CD14-positive monocyte (primary cell): ENCODE data around the gene KCTD18. TPM values are rescaled to one million over a fixed set of nuclear protein-coding genes. Genes with fewer than 3 reads are reported as not detected.
A peak's percentile ranks its signal among the peaks of the same experiment; 100 is the strongest.

Experiments used
- DNase-seq, 3 donors: peaks; one replicate each; pipeline ENCODE4 v3.0.0-alpha.2; 2011 to 2022
- H2AFZ ChIP-seq: 2 replicates; pipeline ENCODE4 v1.6.0; 2012; ENCODE audit warnings: mild to moderate bottlenecking, low read depth, low read length, inconsistent platforms; ENCODE audit not compliant: insufficient read depth, poor library complexity, severe bottlenecking
- H3K27ac ChIP-seq, 2 donors: 1 replicate in 1 of 2; 2 replicates in 1 of 2; pipeline ENCODE4 v1.5.1; 2012 to 2013; ENCODE audit warnings: low read length in 2 of 2, control low read depth in 1 of 2, inconsistent platforms in 1 of 2, low read depth in 1 of 2, mild to moderate bottlenecking in 1 of 2
- H3K27me3 ChIP-seq, 2 donors: one replicate each; pipeline versions ENCODE4 v1.6.0 to v1.6.1; 2011 to 2013; ENCODE audit warnings: low read length in 2 of 2; ENCODE audit not compliant: control insufficient read depth in 2 of 2, insufficient read depth in 2 of 2
- H3K36me3 ChIP-seq, 2 donors: replicated peaks in 1 of 2; 1 replicate in 1 of 2; 2 replicates in 1 of 2; pipeline versions ENCODE4 v1.5.1 to v1.6.1; 2012 to 2013; ENCODE audit warnings: low read length in 2 of 2, control low read depth in 1 of 2, inconsistent platforms in 1 of 2, mild to moderate bottlenecking in 1 of 2; ENCODE audit not compliant: insufficient read depth in 2 of 2, control insufficient read depth in 1 of 2
- H3K4me1 ChIP-seq, 2 donors: 1 replicate in 1 of 2; 2 replicates in 1 of 2; pipeline versions ENCODE4 v1.5.1 to v1.6.1; 2012 to 2013; ENCODE audit warnings: low read length in 2 of 2, control low read depth in 1 of 2, inconsistent platforms in 1 of 2, mild to moderate bottlenecking in 1 of 2, moderate library complexity in 1 of 2; ENCODE audit not compliant: insufficient read depth in 2 of 2, control insufficient read depth in 1 of 2
- H3K4me2 ChIP-seq: replicated peaks from 2 replicates; pipeline ENCODE3; 2012; ENCODE audit warnings: low read length, moderate library complexity, mild to moderate bottlenecking; ENCODE audit not compliant: poor library complexity, severe bottlenecking; ENCODE audit errors: extremely low read depth
- H3K4me3 ChIP-seq, 3 experiments: fragments of 200-600 bp in 1 of 3; sonication (generic) in 1 of 3; replicated peaks in 1 of 3; 1 replicate in 2 of 3; 2 replicates in 1 of 3; pipeline ENCODE4 v1.5.1; 2011 to 2013; ENCODE audit warnings: low read length in 3 of 3, mild to moderate bottlenecking in 3 of 3, control low read depth in 2 of 3, low read depth in 2 of 3, inconsistent platforms in 1 of 3, moderate library complexity in 1 of 3
- H3K79me2 ChIP-seq: 2 replicates; pipeline ENCODE4 v1.6.0; 2012; ENCODE audit warnings: mild to moderate bottlenecking, control low read depth, inconsistent platforms, low read length, moderate library complexity; ENCODE audit not compliant: insufficient read depth
- H3K9ac ChIP-seq: 2 replicates; pipeline ENCODE4 v1.6.0; 2017; ENCODE audit warnings: low read length, mild to moderate bottlenecking; ENCODE audit not compliant: insufficient read depth, poor library complexity, severe bottlenecking
- H3K9me3 ChIP-seq, 2 donors: replicated peaks in 1 of 2; 1 replicate in 1 of 2; 2 replicates in 1 of 2; pipeline versions ENCODE4 v1.5.1 to v1.6.1; 2012 to 2013; ENCODE audit warnings: low read length in 2 of 2, control low read depth in 1 of 2; ENCODE audit not compliant: control insufficient read depth in 1 of 2, insufficient read depth in 1 of 2
- H4K20me1 ChIP-seq: 2 replicates; pipeline ENCODE4 v1.6.0; 2012; ENCODE audit warnings: mild to moderate bottlenecking, low read length, control low read depth, moderate library complexity; ENCODE audit not compliant: insufficient read depth
- H3K27ac Mint-ChIP-seq, 7 donors: one replicate each; pipeline ENCODE4 v1.8.0; 2020; ENCODE audit warnings: mild to moderate bottlenecking in 7 of 7, mixed read lengths in 7 of 7, moderate library complexity in 6 of 7, inconsistent platforms in 2 of 7
- H3K27me3 Mint-ChIP-seq, 3 donors: one replicate each; pipeline ENCODE4 v1.8.0; 2021 to 2022; ENCODE audit warnings: low read depth in 3 of 3, mild to moderate bottlenecking in 3 of 3, mixed read lengths in 3 of 3, moderate library complexity in 3 of 3, inconsistent platforms in 1 of 3
- H3K36me3 Mint-ChIP-seq, 2 donors: one replicate each; pipeline ENCODE4 v1.8.0; 2020; ENCODE audit warnings: mixed read lengths in 2 of 2, inconsistent platforms in 1 of 2, mild to moderate bottlenecking in 1 of 2
- H3K4me1 Mint-ChIP-seq: one replicate; pipeline ENCODE4 v1.8.0; 2020; ENCODE audit warnings: mild to moderate bottlenecking, mixed read lengths
- H3K4me3 Mint-ChIP-seq, 2 donors: one replicate each; pipeline ENCODE4 v1.8.0; 2020; ENCODE audit warnings: mild to moderate bottlenecking in 2 of 2, mixed read lengths in 2 of 2, moderate library complexity in 1 of 2
- H3K9me3 Mint-ChIP-seq, 7 donors: one replicate each; pipeline ENCODE4 v1.8.0; 2020 to 2022; ENCODE audit warnings: mixed read lengths in 7 of 7, mild to moderate bottlenecking in 6 of 7, moderate library complexity in 6 of 7, inconsistent platforms in 2 of 7
- CTCF ChIP-seq: fragments of 200-600 bp; IDR thresholded peaks from one replicate; pipeline ENCODE4 v1.8.0; 2022; ENCODE audit warnings: antibody characterized with exemption, mild to moderate bottlenecking
- WGBS: methylation state at CpG from one replicate; pipeline ENCODE4 v1.1.5; 2013; ENCODE audit warnings: missing lambda C conversion rate; ENCODE audit not compliant: insufficient coverage; 5-methylcytosine and 5-hydroxymethylcytosine counted together
- intact Hi-C, 2 donors: fragments of 100-400 bp; cut with micrococcal nuclease; formaldehyde crosslinking; loops; one replicate each; pipeline versions ENCODE4 v1.15.0 to v1.15.1; 2023
- polyA plus RNA-seq, 3 donors: library from polyadenylated mRNA; depleted of rRNA in 1 of 3; unstranded in 2 of 3; stranded (reverse) in 1 of 3; fragments of 300-500 nt in 2 of 3; fragments of >200 nt in 1 of 3; fragmentation: Illumina TruSeq in 2 of 3; gene quantifications; 1 replicate in 2 of 3; 2 replicates in 1 of 3; pipeline ENCODE4 v1.2.3, GENCODE V29; 2012 to 2021

KCTD18 gene
- polyA plus RNA-seq, 3 donors: 9.7 to 14.6 (median 11.8) TPM

GRCh38 chr2:200461846-200462710, 47.8 kb downstream of the KCTD18 start:
- Mint-ChIP-seq H3K9me3 (no peaks in the 10 kb centered on the region), H3K27ac (peak overlapping the region in 1 of 7 donors; percentile 25), H3K36me3 (peaks cover 2 to 4% of the 10 kb centered on the region in 2 donors), H3K4me1 (peaks cover 6% of the 10 kb centered on the region), H3K27me3 (no peaks in the 10 kb centered on the region), H3K4me3 (no peak overlapping the region)
- H3K4me1 ChIP-seq: peaks cover 4 to 7% of the 10 kb centered on the region in 2 donors
- no peaks in the 10 kb centered on the region for H3K36me3 ChIP-seq
- H4K20me1 ChIP-seq: no peaks in the 10 kb centered on the region
- DNase-seq: no peak
- TF ChIP-seq CTCF: no peak
- H2AFZ ChIP-seq: no peak overlapping the region
- H3K27me3 ChIP-seq: no peaks in the 10 kb centered on the region
- no peak overlapping the region for H3K4me3 ChIP-seq
- no peaks in the 10 kb centered on the region for H3K9me3 ChIP-seq
- H3K27ac ChIP-seq: no peak overlapping the region
- no peaks in the 10 kb centered on the region for H3K79me2 ChIP-seq
- WGBS: no CpG with 5 or more reads among the region's 2 CpGs
- H3K4me2 ChIP-seq: no peak overlapping the region
- intact Hi-C loops: no loop called here
- H3K9ac ChIP-seq: no peak overlapping the region

- no peaks in the 10 kb centered on the region for H4K20me1 ChIP-seq
- intact Hi-C loops: no loop called here
- Mint-ChIP-seq H3K4me1 (peaks cover 28% of the 10 kb centered on the region), H3K27me3 (no peaks in the 10 kb centered on the region), H3K27ac (no peak overlapping the region), H3K4me3 (no peak overlapping the region), H3K9me3 (no peaks in the 10 kb centered on the region), H3K36me3 (peaks cover 0 to 4% of the 10 kb centered on the region in 2 donors)
- H3K4me2 ChIP-seq: no peak overlapping the region
- H3K79me2 ChIP-seq: no peaks in the 10 kb centered on the region
- H3K36me3 ChIP-seq: no peaks in the 10 kb centered on the region
- no peak overlapping the region for H2AFZ ChIP-seq
- no peak overlapping the region for H3K27ac ChIP-seq
- no peak overlapping the region for H3K9ac ChIP-seq
- no peak overlapping the region for H3K4me3 ChIP-seq
- H3K27me3 ChIP-seq: no peaks in the 10 kb centered on the region
- no peak for TF ChIP-seq CTCF
- DNase-seq: no peak
- peaks cover 22 to 27% of the 10 kb centered on the region in 2 donors for H3K4me1 ChIP-seq
- WGBS: 50% methylated on average over 2 of the region's 3 CpGs
- H3K9me3 ChIP-seq: no peaks in the 10 kb centered on the region
These were observed 50.8 kb downstream of the KCTD18 start for GRCh38 chr2:200459101-200459500.
